ENCODE measurements around the gene MBNL2.

GRCh38 chr13:97253581-97254293 is 31.6 kb downstream of the MBNL2 start:
- no peak for TF ChIP-seq CTCF (IDR thresholded peaks at IDR 0.05)
- TF ChIP-seq POLR2A (IDR thresholded peaks at IDR 0.05) = no peak

Measured in uterus (tissue), 2 donors.